A673 (cell line): ENCODE measurements around the gene CCNB1. TPM values are rescaled to one million over a fixed set of nuclear protein-coding genes. Genes with fewer than 3 reads are reported as not detected.
"Not testable (repeated sequence)": the region's sequence is repeated elsewhere in the genome, so short reads cannot be mapped to it uniquely, and the experiment has no call there.

Source experiments
- BruUV-seq: library from RNA; stranded (reverse); fragments of 400-500 nt; replicated peaks from 2 replicates; lab custom pipeline; 2021; lab: Mats Ljungman, UMichigan
- CTCF ChIA-PET: fragments of 300-600 bp; sonication (Branson Sonifier 250); formaldehyde crosslinking; loops from one replicate; lab custom pipeline; 2022; ENCODE audit warnings: antibody characterized with exemption; lab: Charles Lee
- POLR2A ChIA-PET: fragments of 300-600 bp; sonication (Branson Sonifier 250); formaldehyde crosslinking; loops from one replicate; lab custom pipeline; 2022; ENCODE audit warnings: antibody characterized with exemption; ENCODE audit not compliant: low non-redundant PET; lab: Charles Lee
- DNase-seq: peaks from one replicate; pipeline ENCODE4 v3.0.0-alpha.2; 2015; ENCODE audit warnings: low spot score
- H3K27ac ChIP-seq: fragments of 200-600 bp; sonication (generic); 2 replicates; pipeline ENCODE4 v1.5.1; 2016; ENCODE audit warnings: mixed run types, low read depth, mild to moderate bottlenecking, mixed read lengths, antibody characterized with exemption, low read length; ENCODE audit not compliant: poor library complexity, severe bottlenecking
- H3K27me3 ChIP-seq: fragments of 200-600 bp; sonication (generic); replicated peaks from 2 replicates; pipeline ENCODE4 v1.6.1; 2017; ENCODE audit warnings: mixed run types, low read depth, mild to moderate bottlenecking, mixed read lengths, antibody characterized with exemption, low read length; ENCODE audit not compliant: insufficient read depth, poor library complexity
- H3K36me3 ChIP-seq: fragments of 200-600 bp; sonication (generic); 2 replicates; pipeline ENCODE4 v1.6.1; 2016; ENCODE audit warnings: mixed run types, mild to moderate bottlenecking, mixed read lengths, antibody characterized with exemption, low read length; ENCODE audit not compliant: insufficient read depth, poor library complexity, severe bottlenecking
- H3K4me1 ChIP-seq: fragments of 200-600 bp; sonication (generic); 2 replicates; pipeline ENCODE4 v1.6.1; 2017; ENCODE audit warnings: mixed run types, mild to moderate bottlenecking, mixed read lengths, antibody characterized with exemption, low read length; ENCODE audit not compliant: insufficient read depth, poor library complexity, severe bottlenecking
- H3K4me3 ChIP-seq: fragments of 200-600 bp; sonication (generic); 2 replicates; pipeline ENCODE4 v1.5.1; 2016; ENCODE audit warnings: low read depth, mixed run types, mild to moderate bottlenecking, mixed read lengths, low read length; ENCODE audit not compliant: poor library complexity, severe bottlenecking
- H3K9me3 ChIP-seq: fragments of 200-600 bp; sonication (generic); 2 replicates; pipeline ENCODE4 v1.6.1; 2016; ENCODE audit warnings: mixed run types, low read depth, mild to moderate bottlenecking, mixed read lengths, antibody characterized with exemption, low read length; ENCODE audit not compliant: poor library complexity, severe bottlenecking
- CTCF ChIP-seq: fragments of 300-800, 200-600 bp; sonication (generic); conservative IDR thresholded peaks from 2 replicates; pipeline ENCODE4 v1.5.1; 2017; ENCODE audit warnings: low read depth, mild to moderate bottlenecking, antibody characterized with exemption, low read length, moderate library complexity, mixed read lengths
- EZH2 ChIP-seq: fragments of 200-600 bp; sonication (generic); IDR thresholded peaks from 2 replicates; pipeline ENCODE4 v1.6.1; 2017; ENCODE audit warnings: borderline replicate concordance, low read depth, mild to moderate bottlenecking, mixed read lengths, antibody characterized with exemption, low read length; ENCODE audit not compliant: poor library complexity, severe bottlenecking
- intact Hi-C: fragments of 100-400 bp; cut with micrococcal nuclease; formaldehyde crosslinking; loops from one replicate; pipeline ENCODE4 v1.10.0; 2022; ENCODE audit not compliant: unreplicated experiment
- total RNA-seq: library from RNA; stranded (reverse); gene quantifications from 2 replicates; pipeline ENCODE4 v1.2.3, GENCODE V29; 2021

CCNB1 gene
- total RNA-seq, 1 experiment from 2014 or later = 444 TPM

DNA sequence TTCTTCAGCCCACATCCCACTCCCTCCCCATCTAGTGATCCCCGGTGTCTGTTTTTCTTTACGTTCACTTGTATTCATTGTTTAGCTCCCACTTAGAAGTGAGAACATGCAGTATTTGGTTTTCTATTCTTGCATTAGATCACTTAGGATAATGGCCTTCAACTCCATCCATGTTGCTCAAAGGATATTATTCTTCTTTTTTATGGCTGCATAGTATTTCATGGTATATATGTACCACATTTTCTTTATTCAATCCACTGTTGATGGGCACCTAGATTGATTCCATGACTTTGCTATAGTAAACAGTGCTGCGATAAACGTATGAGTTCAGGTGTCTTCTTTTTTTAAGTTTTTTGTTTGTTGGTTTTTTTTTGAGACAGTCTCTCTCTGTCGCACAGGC is 29.1 kb upstream of the CCNB1 start:
- ChIA-PET POLR2A (no interaction called here), CTCF (no interaction called here)
- no peaks in the 10 kb centered on the region for H3K36me3 ChIP-seq
- TF ChIP-seq EZH2 = no peak
- TF ChIP-seq CTCF = no peak
- H3K27ac ChIP-seq = no peak overlapping the region
- intact Hi-C loops = no loop called here
- no peak for DNase-seq
- no peak overlapping the region for H3K4me3 ChIP-seq
- H3K4me1 ChIP-seq = no peaks in the 10 kb centered on the region
- BruUV-seq = no TSS peak
- peaks cover 11% of the 10 kb centered on the region for H3K9me3 ChIP-seq
- H3K27me3 ChIP-seq = no peaks in the 10 kb centered on the region

DNA sequence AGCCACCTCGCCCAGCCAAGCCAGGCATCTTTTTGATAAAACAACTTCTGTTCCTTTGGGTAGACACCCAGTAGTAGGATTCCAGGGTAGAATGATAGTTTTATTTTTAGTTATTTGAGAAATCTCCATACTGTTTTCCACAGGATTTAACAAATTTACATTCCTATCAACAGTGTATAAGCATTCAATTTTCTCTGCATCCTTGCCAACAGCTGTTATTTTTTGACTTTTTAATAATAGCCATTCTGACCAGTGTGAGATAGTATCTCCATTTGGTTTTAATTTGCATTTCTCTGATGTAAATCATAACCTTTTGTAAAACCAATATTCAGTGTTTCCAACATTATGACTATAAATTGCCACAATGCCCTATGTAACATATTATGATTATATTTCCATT is 28.2 kb upstream of the CCNB1 start:
- DNase-seq = no peak
- BruUV-seq = no TSS peak
- ChIA-PET CTCF (no interaction called here), POLR2A (no interaction called here)
- intact Hi-C loops = no loop called here
- no peaks in the 10 kb centered on the region for H3K36me3 ChIP-seq
- H3K27ac ChIP-seq = no peak overlapping the region
- no peak overlapping the region for H3K4me3 ChIP-seq
- no peaks in the 10 kb centered on the region for H3K4me1 ChIP-seq
- peaks cover 11% of the 10 kb centered on the region for H3K9me3 ChIP-seq
- TF ChIP-seq CTCF = no peak
- TF ChIP-seq EZH2 = no peak
- no peaks in the 10 kb centered on the region for H3K27me3 ChIP-seq

DNA sequence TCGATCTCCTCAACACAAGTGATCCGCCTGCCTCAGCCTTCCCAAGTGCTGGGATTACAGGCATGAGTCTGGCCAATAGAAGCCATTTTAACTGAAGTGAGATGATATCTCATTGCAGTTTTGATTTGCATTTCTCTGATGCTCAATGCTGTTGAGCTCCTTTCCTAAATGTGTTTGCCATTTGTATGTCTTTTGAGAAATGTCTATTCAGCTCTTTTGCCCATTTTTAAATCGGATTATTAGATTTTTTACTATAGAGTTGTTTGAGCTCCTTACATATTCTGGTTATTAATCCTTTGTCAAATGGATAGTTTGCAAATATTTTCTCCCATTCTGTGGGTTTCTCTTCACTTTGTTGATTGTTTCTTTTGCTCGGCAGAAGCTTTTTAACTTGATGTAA is 26.7 kb upstream of the CCNB1 start:
- H3K27me3 ChIP-seq, H3K36me3 ChIP-seq, intact Hi-C loops, DNase-seq, POLR2A ChIA-PET, H3K4me1 ChIP-seq, BruUV-seq, CTCF ChIA-PET, H3K27ac ChIP-seq, H3K4me3 ChIP-seq: not testable (repeated sequence)
- peaks cover 11% of the 10 kb centered on the region for H3K9me3 ChIP-seq

GRCh38 chr5:69140827-69141226 is 26.1 kb upstream of the CCNB1 start:
- CTCF ChIA-PET = no interaction called here
- POLR2A ChIA-PET = no interaction called here
- Histone ChIP-seq H3K36me3 (no peaks in the 10 kb centered on the region), H3K4me3 (no peak overlapping the region), H3K4me1 (no peaks in the 10 kb centered on the region), H3K27me3 (no peaks in the 10 kb centered on the region), H3K27ac (no peak overlapping the region), H3K9me3 (peaks cover 11% of the 10 kb centered on the region)
- no peak for DNase-seq
- TF ChIP-seq CTCF (no peak), EZH2 (no peak)
- BruUV-seq = no TSS peak
- intact Hi-C loops = no loop called here

GRCh38 chr5:69148576-69148975 is 18.4 kb upstream of the CCNB1 start:
- H3K36me3 ChIP-seq, CTCF ChIA-PET, H3K4me1 ChIP-seq, DNase-seq, H3K27me3 ChIP-seq, H3K27ac ChIP-seq, POLR2A ChIA-PET, H3K4me3 ChIP-seq, BruUV-seq, H3K9me3 ChIP-seq, intact Hi-C loops: not testable (repeated sequence)
